NB4 (cell line): Measurements from ENCODE around the gene PLEKHM2.

Experiments
- CTCF ChIP-seq: IDR thresholded peaks from one replicate; pipeline ENCODE4 v1.5.1; 2012; ENCODE audit warnings: low read depth, low read length
- MAX ChIP-seq: IDR thresholded peaks from 2 replicates; pipeline ENCODE4 v1.6.1; 2011; ENCODE audit warnings: low read depth, low read length
- MYC ChIP-seq: IDR thresholded peaks from 2 replicates; pipeline ENCODE4 v1.6.1; 2011; ENCODE audit warnings: low read depth, low read length
- POLR2A ChIP-seq: IDR thresholded peaks from 2 replicates; pipeline ENCODE4 v1.6.1; 2011; ENCODE audit warnings: mild to moderate bottlenecking; ENCODE audit not compliant: insufficient read length; ENCODE audit errors: extremely low read depth

- TF ChIP-seq MAX = no peak
- no peak for TF ChIP-seq MYC
- TF ChIP-seq POLR2A = no peak
- no peak for TF ChIP-seq CTCF
Observed at GRCh38 chr1:15700508-15700907, 16.4 kb downstream of the PLEKHM2 start.
